HG02763 (cell line): Measurements from ENCODE around the gene USP20.

Experiments used
- ATAC-seq: cut with Tn5 transposase; IDR thresholded peaks from one replicate; pipeline ENCODE4 v1.9.1; 2021; ENCODE audit warnings: mild to moderate bottlenecking, moderate library complexity; ENCODE audit not compliant: unreplicated experiment

Gene USP20

DNA sequence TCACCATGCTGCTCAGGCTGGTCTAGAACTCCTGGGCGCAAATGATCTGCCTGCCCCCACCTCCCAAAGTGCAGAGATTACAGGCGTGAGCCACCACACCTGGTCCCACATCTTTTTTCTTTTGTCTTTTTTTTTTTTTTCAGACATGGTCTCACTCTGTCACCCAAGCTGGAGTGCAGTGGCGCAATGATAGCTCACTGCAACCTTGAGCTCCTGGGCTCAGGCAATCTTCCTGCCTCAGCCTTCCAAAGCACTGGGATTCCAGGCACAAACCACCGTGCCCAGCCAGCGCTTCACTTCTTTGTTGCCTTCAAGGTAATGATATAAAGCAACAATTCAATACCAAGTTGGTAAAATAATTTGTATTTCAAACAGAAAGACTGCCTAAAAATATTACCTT is 78.8 kb downstream of the USP20 start:
- no peak for ATAC-seq

DNA sequence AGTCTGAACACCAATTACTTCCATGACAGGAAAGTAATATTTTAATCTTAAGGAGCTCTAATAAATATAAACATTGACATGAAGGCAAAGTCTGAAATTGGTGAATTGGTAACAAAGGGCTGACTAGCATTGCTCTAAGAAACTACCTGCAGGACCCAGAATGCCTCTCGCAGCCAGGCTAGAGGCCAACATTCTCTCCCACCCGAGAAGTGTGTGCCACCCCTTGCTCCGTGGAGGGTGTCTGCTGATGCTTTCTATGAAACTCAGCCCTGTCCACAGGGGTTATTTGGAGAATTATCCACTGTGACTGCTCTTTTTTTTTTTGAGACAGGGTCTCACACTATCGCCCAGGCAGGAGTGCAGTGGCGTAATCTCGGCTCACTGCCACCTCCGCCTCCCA is 81.4 kb downstream of the USP20 start:
- no peak for ATAC-seq

DNA sequence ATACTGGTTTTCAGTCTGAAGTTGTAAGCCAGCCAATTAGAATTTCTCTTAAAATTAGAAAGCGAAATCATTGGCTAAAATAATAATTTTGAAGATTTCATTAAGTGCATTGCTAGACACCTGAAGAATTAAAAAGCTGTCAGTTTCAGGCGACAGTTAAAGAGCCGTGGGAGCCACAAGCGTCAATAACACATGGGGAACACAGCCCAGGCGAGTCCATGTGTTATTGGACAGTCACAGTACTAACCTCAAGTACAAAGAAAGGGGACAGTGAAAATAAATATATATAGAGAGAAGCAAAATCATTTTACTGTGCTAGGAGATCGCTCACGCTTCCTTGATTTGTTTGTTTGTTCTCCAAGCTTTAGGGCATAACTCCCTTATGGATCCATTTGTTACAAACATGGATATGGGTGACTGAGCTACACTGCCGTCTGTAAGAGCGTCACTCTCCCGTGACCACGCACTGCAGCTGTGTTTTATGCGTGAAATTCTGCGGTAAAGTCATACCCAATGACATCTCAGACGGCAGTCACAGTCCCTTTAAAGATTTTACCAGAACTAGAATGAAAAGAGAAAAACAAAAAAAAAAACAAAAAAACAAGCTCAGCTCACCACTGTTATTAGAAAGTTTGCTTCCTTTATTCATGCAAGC is 83.2 kb downstream of the USP20 start:
- ATAC-seq: no peak

DNA sequence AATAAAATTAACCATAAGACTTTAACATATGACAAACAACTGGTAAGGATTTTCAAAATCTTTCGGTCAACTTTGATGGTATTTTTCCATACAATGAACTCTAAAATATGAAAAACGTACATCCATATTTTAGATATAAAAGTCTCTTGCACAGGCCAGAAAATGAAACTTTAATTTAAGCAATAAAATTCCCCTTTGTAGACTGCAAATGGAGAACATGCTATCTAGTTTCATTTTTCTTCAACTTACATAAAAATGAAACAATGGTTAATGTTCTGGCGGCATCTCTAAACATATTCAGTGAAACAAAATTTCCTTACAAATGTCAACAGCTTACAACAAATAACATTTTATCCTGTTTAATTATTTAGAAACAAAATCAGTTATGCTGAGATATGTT is 84.0 kb downstream of the USP20 start:
- no peak for ATAC-seq

DNA sequence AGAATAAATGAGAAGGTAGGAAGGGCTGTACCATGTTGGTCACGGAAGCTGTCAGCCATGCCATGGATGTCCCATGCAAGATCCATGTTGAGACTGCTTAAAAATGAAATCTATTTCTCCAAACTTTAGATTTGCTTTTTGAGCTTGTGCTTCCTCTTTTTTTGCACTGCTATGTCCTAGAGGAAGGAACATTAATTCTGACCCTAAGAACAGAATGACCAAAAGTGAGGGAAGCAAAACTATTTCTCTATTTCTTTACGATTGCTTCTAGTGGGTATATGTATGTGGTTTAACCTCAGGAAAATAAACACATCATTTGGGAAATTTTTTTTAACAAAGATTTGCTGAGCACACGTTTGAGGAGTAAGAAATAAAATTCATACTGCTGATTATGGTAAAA is 84.6 kb downstream of the USP20 start:
- no peak for ATAC-seq

DNA sequence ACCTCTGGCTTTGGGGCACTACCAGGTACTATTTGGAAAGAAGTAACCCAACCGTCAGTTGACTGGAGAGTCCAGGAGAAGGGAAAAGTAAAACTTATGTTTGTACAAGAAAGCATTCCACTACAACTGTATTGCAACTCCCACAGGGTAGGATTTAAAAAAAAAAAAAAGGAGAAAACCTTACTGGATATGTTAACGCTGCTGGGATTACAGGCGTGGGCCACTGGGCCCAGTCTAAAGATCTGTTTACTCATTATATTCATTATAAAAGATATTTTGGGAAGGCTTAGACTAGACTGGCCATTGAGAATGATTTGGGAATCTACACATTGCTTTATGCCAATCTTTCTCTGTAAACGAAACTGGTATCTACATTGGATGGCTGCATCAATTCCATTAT is 86.6 kb downstream of the USP20 start:
- ATAC-seq: no peak

DNA sequence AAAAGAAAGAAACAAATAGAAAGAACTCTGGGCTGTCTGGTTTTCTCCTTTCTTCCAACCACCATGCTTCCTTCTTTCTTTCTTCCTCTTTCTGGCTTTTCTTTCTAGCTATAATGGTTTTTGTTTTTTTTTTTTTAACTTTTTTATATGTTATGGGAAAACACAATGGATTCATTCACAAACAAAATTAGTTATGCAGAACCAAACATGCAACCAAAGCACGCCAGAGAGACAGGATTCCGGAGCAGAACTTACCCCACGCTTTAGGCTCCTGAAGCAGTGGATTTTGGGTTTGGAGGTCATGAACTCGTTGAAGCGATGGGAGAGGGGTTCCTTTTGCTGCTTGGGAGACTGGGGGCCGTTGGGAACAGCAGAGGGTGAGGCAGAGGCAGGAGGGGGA is 88.3 kb downstream of the USP20 start:
- ATAC-seq: no peak

DNA sequence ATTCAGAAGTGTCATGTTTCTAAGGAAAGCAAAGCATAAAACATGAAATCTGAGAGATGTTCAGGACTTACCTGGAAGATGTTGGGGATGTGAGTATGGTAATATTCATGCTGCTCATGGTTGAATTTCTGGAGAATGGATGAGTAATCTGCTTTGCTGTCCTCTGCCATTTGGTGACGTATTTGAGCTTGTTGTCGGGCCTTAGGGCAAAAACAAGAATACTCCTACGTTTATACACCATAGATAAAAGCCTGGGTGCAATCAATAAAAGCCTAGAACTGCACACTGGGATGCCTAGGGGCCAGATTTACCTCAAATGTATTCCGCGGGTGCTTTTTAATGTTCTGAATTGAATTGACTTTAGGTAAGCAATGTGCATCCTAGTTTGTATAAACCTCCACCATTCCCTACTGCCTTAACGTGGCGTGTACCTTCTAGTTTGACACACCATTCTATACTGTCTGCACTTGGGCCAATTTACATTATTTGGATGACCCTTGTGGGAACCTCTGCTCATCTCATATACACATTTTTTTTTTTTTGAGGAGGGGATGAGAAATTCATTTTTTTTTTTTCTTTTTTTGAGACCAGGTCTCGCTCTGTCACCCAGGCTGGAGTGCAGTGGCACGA is 94.4 kb downstream of the USP20 start:
- ATAC-seq: no peak

DNA sequence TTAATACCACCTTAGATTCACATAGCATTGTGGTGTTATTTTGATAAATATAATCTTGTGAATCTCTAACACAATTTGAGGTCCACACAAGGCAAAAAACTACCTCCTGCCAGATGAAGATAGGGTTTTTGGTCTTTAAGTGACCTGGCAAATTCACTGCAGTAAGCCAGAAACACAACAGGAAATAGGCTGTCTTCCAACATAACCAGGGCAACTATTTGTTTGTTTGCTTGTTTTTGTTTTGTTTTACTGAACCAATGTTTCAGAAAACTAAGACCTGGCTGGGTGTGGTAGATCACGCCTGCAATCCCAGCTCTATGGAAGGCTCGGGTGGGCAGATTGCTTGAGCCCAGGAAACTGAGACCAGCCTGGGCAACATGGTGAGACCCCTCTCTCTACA is 95.5 kb downstream of the USP20 start:
- no peak for ATAC-seq
